ENCODE measurements around the gene GALNT5.
"Not testable (repeated sequence)": the region's sequence is repeated elsewhere in the genome, so short reads cannot be mapped to it uniquely, and the experiment has no call there.

The GALNT5 gene

GRCh38 chr2:157269060-157269459 is 11.6 kb downstream of the GALNT5 start:
- H3K27ac ChIP-seq, result no peak overlapping the region
- TF ChIP-seq ZFX (IDR thresholded peaks at IDR 0.05; ENCODE audit: borderline replicate concordance), result no peak
- TF ChIP-seq, protein P1, sequence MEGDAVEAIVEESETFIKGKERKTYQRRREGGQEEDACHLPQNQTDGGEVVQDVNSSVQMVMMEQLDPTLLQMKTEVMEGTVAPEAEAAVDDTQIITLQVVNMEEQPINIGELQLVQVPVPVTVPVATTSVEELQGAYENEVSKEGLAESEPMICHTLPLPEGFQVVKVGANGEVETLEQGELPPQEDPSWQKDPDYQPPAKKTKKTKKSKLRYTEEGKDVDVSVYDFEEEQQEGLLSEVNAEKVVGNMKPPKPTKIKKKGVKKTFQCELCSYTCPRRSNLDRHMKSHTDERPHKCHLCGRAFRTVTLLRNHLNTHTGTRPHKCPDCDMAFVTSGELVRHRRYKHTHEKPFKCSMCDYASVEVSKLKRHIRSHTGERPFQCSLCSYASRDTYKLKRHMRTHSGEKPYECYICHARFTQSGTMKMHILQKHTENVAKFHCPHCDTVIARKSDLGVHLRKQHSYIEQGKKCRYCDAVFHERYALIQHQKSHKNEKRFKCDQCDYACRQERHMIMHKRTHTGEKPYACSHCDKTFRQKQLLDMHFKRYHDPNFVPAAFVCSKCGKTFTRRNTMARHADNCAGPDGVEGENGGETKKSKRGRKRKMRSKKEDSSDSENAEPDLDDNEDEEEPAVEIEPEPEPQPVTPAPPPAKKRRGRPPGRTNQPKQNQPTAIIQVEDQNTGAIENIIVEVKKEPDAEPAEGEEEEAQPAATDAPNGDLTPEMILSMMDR (IDR thresholded peaks at IDR 0.05), result no peak

DNA sequence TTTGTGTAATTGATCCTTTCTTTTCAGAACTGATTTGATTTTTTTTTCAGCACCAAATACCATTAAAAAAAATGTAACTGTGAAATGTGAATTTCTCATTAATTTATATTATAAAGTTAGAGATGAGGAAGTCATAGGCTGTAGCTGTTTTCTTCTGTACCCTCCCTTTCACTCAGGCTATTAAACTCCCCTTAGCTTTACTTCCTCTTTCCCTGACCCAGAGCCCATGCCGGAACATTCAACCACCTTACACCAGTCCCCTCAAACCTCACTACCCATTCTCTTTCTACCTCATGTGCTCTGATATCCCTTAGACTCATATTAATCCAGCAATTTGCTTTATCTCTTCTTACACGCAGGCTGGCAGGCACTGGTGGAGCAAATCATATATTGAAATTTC is 12.4 kb downstream of the GALNT5 start:
- H3K27ac ChIP-seq, result no peak overlapping the region

DNA sequence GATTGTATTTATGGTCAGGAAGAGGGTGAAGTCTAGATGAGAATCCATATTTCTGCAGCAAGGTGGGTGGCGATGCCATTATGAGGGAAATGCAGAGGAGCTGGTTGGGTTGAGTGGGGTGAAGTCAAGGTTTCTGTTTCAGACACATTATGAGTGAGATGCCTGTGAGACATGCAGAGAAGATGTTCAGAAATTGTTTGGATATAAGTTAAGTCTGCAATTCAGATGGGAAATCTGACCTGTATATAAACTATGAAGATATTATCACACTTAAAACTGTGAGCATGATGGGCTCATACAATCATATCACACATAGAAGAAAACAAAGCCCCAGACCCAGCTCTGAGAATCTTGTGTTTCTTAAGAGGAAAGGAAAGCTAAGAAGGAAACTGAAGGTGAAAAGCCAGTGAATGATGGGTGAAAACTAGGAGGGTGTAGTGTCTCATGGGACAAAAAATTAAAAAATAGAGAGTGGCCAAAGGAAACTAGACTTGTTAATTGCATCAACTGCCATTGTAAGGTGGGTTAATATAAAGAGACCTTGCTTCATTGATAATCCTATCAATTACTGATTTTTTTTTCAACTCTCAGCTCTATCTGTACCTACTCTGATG is 14.2 kb downstream of the GALNT5 start:
- TF ChIP-seq, protein P1 (IDR thresholded peaks at IDR 0.05), result no peak
- TF ChIP-seq ZFX (IDR thresholded peaks at IDR 0.05; ENCODE audit: borderline replicate concordance), result no peak

More for the DNA sequence above, 12.4 kb downstream of the GALNT5 start:
- no peak for TF ChIP-seq ZFX (IDR thresholded peaks at IDR 0.05; ENCODE audit: borderline replicate concordance)
- TF ChIP-seq, protein P1 (IDR thresholded peaks at IDR 0.05), result no peak

GRCh38 chr2:157279311-157279710 is 21.8 kb downstream of the GALNT5 start:
- H3K27ac ChIP-seq, result not testable (repeated sequence)

More for the DNA sequence above, 14.2 kb downstream of the GALNT5 start:
- H3K27ac ChIP-seq, result no peak overlapping the region

DNA sequence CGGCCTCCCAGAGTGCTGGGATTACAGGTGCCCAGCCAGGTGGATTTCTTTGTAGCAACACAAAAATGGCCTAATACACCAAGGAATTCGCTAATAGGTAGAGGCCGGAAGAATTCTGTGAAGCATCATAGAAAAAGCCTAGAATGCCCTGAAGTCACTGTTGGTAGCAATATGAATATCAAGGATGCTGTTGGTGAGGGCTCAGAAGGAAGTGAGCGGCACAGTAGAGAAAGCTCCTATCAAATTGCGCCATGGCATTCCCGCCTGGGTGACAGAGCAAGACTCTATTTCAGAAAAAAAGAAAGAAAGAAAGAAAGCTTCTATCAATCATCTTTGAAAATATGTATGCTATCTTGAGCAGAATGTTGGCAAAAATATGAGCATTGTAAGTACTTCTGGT is 23.8 kb downstream of the GALNT5 start:
- TF ChIP-seq, protein P1 (IDR thresholded peaks at IDR 0.05), result no peak
- no peak for TF ChIP-seq ZFX (IDR thresholded peaks at IDR 0.05; ENCODE audit: borderline replicate concordance)
- no peak overlapping the region for H3K27ac ChIP-seq

DNA sequence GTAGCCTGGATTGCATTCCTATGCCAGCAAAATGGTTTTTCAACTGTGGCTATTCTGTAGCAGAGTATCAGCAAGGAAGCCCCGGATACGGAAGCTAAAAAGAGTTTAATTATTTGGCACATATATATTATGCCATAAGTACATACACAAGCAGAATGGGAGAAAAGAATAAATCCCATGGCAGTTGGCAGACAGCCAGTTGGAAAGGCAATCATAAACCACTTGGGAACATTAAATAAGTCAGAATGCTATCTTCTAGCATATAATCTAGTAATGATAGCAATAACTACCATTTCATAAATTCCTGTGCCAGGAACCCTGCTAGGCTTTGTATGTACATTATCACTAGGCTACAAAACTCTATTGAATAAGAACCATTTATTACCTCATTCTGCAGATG is 26.0 kb downstream of the GALNT5 start:
- no peak overlapping the region for H3K27ac ChIP-seq
- TF ChIP-seq, protein P1 (IDR thresholded peaks at IDR 0.05), result no peak
- no peak for TF ChIP-seq ZFX (IDR thresholded peaks at IDR 0.05; ENCODE audit: borderline replicate concordance)

DNA sequence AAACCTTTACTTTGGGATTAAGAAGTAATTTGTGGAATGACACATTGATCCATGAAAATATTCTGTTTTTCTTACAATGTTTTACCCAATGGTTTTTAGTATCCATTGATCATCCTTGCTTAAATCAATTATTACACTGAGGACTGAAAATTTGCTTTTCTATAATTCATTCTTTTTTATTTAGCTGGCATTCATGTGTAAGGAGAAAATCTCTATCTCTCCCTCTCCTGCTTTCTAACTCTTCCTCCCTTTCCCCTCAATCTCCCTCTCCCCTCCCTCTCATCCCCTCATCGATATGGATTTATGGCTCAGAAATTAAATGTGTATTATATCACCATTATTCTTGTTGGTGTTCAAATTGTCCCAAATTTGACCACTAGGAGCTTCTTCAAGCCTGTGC is 29.7 kb downstream of the GALNT5 start:
- TF ChIP-seq, protein P1 (IDR thresholded peaks at IDR 0.05), result no peak
- TF ChIP-seq ZFX (IDR thresholded peaks at IDR 0.05; ENCODE audit: borderline replicate concordance), result no peak
- no peak overlapping the region for H3K27ac ChIP-seq

DNA sequence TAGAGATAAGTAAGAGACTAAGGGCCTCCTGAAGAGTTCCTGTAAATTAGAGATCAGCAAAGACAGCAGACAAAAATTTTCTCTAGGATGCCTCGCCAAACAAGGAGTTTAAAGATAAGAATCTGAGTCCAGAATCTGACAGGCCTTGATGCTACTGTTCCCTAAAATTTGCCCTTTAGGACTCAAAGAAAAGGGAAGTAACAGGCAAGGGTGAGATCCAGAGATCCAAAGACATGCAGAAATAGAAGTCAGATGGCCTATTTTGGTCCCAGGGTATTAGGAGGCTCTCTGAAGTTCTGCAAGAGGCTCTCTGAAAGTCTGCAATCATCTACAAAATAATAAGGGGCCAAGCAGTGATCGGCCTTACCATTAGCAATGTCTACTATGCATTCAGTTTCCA is 33.0 kb downstream of the GALNT5 start:
- H3K27ac ChIP-seq, result no peak overlapping the region
- TF ChIP-seq, protein P1 (IDR thresholded peaks at IDR 0.05), result no peak
- TF ChIP-seq ZFX (IDR thresholded peaks at IDR 0.05; ENCODE audit: borderline replicate concordance), result no peak

Data from 22Rv1 (cell line).